ENCODE data around the gene ERG28. TPM values are rescaled to one million over a fixed set of nuclear protein-coding genes. Genes with fewer than 3 reads are reported as not detected.

Gene ERG28
- total and polyA plus RNA-seq, 7 donors, result 3.6 to 6.4 (median 5.2) TPM

- Histone ChIP-seq H3K4me3 (no peak overlapping the region), H3K4me1 (peaks cover 33% of the 10 kb centered on the region), H3K36me3 (ENCODE audit: insufficient read depth in 1 of 2, low read depth in 1 of 2) (peaks cover 0 to 27% of the 10 kb centered on the region in 2 donors), H3K27ac (peak overlapping the region; percentile 73), H3K9me3 (no peaks in the 10 kb centered on the region), H3K27me3 (ENCODE audit: insufficient read depth in 3 of 3, low read length in 2 of 3) (no peaks in the 10 kb centered on the region)
- TF ChIP-seq CTCF (IDR thresholded peaks at IDR 0.05), result no peak
- no peak for DNase-seq
- no peak for ATAC-seq
- 92 to 96% (median 92%) methylated on average over 2 of the region's 2 CpGs for WGBS, 3 donors
- intact Hi-C loops (cut with DNase I), result no loop called here
Observed at GRCh38 chr14:75658957-75659356, 1.7 kb downstream of the ERG28 start.

- Histone ChIP-seq H3K9me3 (no peaks in the 10 kb centered on the region), H3K27me3 (ENCODE audit: insufficient read depth in 3 of 3, low read length in 2 of 3) (no peaks in the 10 kb centered on the region), H3K27ac (peak overlapping the region; percentile 73), H3K4me3 (no peak overlapping the region), H3K36me3 (ENCODE audit: insufficient read depth in 1 of 2, low read depth in 1 of 2) (peaks cover 0 to 19% of the 10 kb centered on the region in 2 donors), H3K4me1 (peaks cover 32% of the 10 kb centered on the region)
- ATAC-seq, result no peak
- WGBS, 3 donors, result 65 to 78% (median 65%) methylated on average over 4 of the region's 4 CpGs
- intact Hi-C loops (cut with DNase I), result no loop called here
- TF ChIP-seq CTCF (IDR thresholded peaks at IDR 0.05), result no peak
- no peak for DNase-seq
Observed at GRCh38 chr14:75657331-75657730, 3.3 kb downstream of the ERG28 start.

GRCh38 chr14:75655235-75655634 is 5.4 kb downstream of the ERG28 start:
- no peaks in the 10 kb centered on the region for H3K27me3 ChIP-seq (ENCODE audit: insufficient read depth in 3 of 3, low read length in 2 of 3)
- H3K4me1 ChIP-seq, result peaks cover 24% of the 10 kb centered on the region
- no peak overlapping the region for H3K27ac ChIP-seq
- no peak for DNase-seq
- no peak for ATAC-seq
- no peaks in the 10 kb centered on the region for H3K9me3 ChIP-seq
- WGBS, 3 donors, result 0% methylated on average over 1 of the region's 1 CpG
- H3K4me3 ChIP-seq, result no peak overlapping the region
- intact Hi-C loops (cut with DNase I), result no loop called here
- peaks cover 4 to 40% of the 10 kb centered on the region in 2 donors for H3K36me3 ChIP-seq (ENCODE audit: insufficient read depth in 1 of 2, low read depth in 1 of 2)
- no peak for TF ChIP-seq CTCF (IDR thresholded peaks at IDR 0.05)

GRCh38 chr14:75654127-75654732 is 6.4 kb downstream of the ERG28 start:
- Histone ChIP-seq H3K27me3 (ENCODE audit: insufficient read depth in 3 of 3, low read length in 2 of 3) (no peaks in the 10 kb centered on the region), H3K36me3 (ENCODE audit: insufficient read depth in 1 of 2, low read depth in 1 of 2) (peaks cover 6 to 50% of the 10 kb centered on the region in 2 donors), H3K27ac (no peak overlapping the region), H3K4me1 (peaks cover 22% of the 10 kb centered on the region), H3K9me3 (no peaks in the 10 kb centered on the region), H3K4me3 (no peak overlapping the region)
- peak; percentile 98 for TF ChIP-seq CTCF (IDR thresholded peaks at IDR 0.05)
- 2 to 6% (median 4%) methylated on average over 4 of the region's 4 CpGs for WGBS, 3 donors
- ATAC-seq, result peak; percentile 88 to 92 (median 91)
- peak; percentile 76 to 87 for DNase-seq
- intact Hi-C loops (cut with DNase I), result loop anchor here (1.0 kb wide), 1 partner anchor 77 kb away; no protein-coding TSS in a partner anchor

- TF ChIP-seq CTCF (IDR thresholded peaks at IDR 0.05), result no peak
- Histone ChIP-seq H3K4me3 (no peak overlapping the region), H3K9me3 (no peaks in the 10 kb centered on the region), H3K36me3 (ENCODE audit: insufficient read depth in 1 of 2, low read depth in 1 of 2) (peaks cover 6 to 51% of the 10 kb centered on the region in 2 donors), H3K27me3 (ENCODE audit: insufficient read depth in 3 of 3, low read length in 2 of 3) (no peaks in the 10 kb centered on the region), H3K27ac (no peak overlapping the region), H3K4me1 (peaks cover 24% of the 10 kb centered on the region)
- intact Hi-C loops (cut with DNase I), result no loop called here
- WGBS, 3 donors, result 91 to 100% (median 98%) methylated on average over 1 of the region's 1 CpG
- DNase-seq (no peak), ATAC-seq (no peak)
Observed at GRCh38 chr14:75653563-75653962, 7.1 kb downstream of the ERG28 start.

All from psoas muscle (tissue), 8 donors.